ENCODE data around the gene GPR156. TPM values are rescaled to one million over a fixed set of nuclear protein-coding genes. Genes with fewer than 3 reads are reported as not detected.
"Not testable (repeated sequence)": the region's sequence is repeated elsewhere in the genome, so short reads cannot be mapped to it uniquely, and the experiment has no call there.

Gene GPR156
- total RNA-seq, 1 donor from 2014 or later, result 0.69 TPM

DNA sequence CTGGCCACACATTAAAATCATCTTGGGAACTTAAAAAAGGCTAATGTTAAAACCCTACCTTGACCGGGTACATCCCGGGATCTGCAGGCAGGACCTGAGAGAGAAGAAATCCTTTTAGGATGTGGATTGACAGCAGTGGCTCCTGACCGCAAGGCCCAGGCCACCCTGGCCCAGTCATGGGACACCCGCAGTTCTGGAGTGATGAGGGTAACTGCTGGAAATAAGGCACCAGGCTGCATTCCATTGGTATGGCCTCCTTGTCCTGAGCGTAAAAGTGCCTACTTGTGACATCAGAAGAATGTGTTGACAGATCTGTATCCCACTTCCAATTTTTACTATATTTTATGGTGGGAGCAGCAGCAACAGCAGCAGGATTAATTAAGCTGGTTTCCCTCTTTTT, 127.3 kb downstream of the GPR156 start:
- no peak for DNase-seq

DNA sequence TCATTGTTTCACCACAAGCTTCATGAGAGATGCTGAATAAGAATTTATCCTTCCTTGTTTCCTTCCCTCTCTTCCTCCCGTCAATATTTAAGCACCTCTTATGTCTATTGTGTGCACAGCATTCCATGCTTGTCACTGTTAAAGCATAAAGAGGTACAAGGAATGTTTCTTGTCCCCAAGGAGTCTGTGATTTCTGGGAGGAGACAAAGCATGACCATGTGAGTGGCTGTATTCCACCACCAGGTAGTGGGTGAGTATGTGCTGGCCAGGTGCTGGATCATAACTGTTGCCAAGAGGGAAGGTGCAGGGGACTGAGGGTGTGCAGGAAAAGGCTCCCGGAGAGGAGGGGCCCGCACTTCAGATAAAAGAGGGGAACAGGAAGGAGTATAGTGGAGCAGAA, 127.9 kb downstream of the GPR156 start:
- no peak for DNase-seq

DNA sequence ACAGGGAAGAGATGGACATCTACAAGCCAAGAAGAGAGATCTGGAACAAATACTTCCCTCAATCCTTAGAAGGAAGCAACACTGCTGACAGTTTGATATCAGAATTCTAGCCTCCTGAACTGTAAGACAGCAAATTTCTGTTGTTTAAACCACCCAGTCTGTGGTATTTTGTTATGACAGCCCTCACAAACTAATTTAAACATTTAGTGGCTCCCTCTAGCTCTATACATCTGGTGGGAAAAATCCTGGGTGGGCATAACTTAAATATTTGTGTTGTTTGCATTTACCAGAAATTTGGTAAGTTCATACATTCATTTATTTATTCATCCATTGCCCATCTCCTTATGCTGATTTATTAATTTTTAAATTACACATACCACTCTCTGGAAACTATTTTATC, 128.3 kb downstream of the GPR156 start:
- DNase-seq, result no peak

DNA sequence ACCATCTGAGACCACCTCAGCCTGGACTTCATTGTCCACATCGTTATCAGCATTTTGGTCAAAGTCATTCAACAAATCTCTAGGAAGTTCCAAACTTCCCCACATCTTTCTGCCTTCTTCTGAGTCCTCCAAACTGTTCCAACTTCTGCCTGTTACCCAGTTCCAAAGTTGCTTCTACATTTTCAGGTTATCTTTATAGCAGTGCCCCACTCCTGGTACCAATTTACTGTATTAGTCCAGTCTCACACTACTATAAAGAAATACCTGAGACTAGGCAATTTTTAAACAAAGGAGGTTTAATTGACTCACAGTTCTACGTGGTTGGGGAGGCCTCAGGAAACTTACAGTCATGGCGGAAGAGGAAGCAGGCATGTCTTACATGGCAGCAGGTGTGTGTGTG, 129.3 kb downstream of the GPR156 start:
- DNase-seq, result not testable (repeated sequence)

DNA sequence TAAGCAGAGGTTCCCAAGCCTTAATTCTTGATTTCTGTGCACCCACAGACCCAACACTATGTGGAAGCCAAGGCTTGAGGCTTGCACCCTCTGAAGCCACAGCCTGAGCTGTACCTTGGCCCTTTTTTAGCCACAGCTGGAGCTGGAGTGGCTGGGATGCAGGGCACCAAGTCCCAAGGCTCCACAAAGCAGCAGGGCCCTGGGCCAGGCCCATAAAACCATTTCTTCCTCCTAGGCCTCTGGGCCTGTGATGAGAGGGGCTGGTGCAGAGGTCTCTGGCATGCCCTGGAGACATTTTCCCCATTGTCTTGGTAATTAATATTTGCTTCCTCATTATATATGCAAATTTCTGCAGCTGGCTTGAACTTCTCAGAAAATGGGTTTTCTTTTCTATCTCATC, 129.9 kb downstream of the GPR156 start:
- DNase-seq, result no peak

DNA sequence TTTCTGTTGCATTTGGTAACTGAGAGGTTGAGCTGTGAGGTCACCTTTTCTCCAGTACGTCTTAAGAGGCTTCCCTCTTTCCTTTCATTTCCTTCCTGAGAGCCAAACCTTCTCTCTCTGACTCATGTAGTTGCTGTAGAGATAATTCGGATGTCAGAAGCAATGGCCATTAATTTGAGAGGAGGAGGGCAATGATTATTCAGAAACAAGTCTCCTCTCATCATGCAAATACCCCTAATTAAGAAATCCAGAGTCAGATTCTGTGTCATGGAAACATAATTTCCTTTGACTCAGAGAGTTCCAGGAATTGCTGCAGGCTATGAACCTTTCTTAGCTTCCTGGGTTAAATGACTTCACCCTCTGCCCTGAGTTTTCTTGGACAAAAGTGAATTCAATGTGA, 131.7 kb downstream of the GPR156 start:
- DNase-seq, result no peak

DNA sequence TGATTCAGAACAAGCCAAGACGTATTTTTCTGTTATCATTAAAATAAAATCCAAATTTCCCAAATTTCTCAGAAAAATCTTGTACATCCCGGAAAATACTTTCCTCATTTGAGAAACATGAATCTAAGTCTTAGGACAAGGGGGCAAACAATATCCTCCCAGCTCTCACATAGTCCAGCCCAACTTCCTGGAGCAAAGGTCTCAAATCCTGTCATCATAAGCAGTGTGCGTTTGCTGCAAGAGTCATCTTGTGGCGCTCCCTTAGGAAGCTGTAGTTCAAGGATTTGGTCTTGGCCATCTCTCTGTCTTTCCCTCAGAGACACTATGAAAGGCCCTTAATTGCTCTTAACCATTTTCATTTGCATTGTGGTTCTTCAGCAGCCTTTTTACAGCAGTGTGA, 133.2 kb downstream of the GPR156 start:
- no peak for DNase-seq

DNA sequence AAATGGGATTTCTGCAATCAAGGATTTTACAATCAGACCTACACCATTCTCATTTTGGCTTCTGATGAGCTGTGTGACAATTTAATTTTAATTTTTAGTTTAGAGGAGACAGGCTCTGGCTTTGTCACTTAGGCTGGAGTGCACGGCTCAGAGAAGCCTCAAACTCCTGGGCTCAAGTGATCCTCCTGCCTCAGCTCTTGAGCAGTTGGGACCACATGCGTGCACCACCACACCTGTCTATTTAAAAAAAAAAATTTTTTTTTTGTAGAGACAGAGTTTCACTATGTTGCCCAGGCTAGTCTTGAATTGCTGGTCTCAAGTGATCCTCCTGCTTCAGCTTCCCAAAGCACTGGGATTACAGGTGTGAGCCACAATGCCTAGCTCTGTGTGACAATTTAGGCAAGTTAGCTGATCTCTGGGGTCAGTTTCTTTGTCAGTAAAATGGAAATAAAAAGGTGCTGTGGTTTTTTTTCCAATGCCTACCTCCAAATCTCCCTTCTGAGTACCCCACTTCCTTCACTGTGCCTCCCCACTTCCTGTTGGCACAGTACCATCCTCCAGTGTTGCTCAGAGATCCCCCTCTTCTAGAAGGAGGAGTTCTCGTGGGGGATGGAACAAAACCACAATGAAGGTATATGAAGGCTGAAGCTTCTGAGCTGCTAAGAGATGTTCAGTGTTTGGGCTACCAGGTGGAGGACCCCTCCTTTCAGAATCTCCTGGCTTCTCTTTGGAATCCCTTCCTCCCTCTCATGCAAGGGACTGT, 136.7 kb downstream of the GPR156 start:
- DNase-seq, result no peak

DNA sequence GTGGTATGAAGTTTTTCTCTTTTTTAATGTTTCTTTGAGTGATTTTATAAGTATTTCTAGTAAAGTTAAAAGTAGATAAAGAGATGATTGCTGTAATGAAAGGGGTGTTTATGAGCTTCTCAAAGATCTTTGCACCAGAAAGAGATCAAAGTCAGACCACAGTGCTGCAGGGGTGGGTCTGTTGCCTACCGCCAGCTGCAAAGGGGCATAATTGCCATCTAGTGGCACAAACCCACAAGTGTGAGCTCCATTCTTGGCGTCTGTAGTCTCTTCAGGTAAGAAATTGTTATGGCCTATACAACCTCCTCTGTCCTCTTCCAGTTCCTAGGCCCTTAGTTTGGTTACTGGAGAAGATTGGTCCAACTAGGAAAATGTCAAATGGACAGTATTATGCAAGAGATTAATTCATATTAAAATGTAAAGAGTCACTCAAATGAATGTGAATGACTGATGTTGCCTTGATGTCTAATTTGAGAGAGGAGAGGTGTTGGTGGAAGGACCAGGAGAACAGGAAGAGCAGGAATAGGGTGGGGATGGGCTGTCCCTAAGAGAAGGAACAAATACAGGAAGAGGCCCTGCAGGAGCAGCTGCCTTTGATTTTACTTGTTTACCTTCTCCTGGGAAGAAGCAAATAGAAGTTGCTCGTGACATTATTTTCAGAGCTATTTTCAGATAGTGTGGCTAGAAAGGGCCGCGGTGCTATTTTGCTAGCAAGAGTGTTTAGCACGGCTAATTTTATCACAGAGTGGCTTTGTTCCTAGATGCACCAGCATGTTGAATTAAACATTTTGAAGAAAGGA, 137.8 kb downstream of the GPR156 start:
- DNase-seq, result no peak

DNA sequence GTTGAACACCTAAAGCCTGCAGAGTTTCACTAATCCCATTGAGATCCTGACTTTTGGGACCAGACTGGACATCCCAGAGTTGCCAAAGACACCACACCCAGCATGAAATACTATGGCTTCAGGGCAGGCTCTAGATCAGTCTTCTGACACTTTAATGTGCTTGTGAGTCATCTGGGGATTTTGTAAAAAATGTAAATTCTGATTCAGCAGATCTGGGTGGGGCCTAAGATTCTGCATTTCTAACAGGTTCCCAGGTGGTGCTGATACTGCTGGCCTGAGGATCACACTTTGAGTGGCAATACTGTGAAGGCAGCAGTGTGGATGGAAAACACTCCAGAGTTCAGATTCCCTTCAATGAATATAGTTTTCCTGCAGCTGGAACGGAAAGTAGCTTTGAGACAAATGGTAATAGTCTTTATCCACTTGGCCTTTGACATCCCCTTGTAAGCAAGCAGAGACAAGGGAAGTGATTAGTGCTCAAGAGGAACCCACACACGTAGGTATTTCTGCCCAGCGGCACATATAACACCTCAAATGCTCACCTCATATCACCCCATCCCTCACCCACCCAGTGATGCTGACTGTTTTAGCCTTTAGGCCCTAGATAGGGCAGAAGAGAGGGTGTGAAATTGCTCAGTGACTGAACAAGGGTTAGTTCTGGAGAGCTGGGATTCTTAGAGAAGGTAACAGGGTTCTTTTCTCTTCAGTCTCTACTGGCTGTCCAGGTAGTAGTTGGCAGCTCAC, 139.3 kb downstream of the GPR156 start:
- DNase-seq, result no peak

DNA sequence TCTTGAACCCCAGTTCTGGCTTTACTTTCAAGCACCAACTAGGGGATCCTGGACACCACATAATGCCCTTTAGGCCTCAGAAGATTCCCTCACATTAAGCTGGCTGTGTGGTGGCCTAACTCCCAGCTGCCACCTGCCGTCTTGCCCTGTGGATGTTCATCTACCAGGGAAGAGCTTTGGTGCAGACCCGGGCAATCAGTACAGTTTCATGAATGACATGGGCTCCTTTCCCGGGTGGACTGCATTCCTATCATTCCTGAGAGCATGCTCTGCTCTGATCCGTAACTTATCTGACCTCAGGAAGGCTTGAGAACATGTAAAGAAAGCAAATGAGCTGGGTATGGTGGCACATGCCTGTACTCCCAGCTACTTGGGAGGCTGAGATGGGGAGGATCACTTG, 140.8 kb downstream of the GPR156 start:
- DNase-seq, result no peak

DNA sequence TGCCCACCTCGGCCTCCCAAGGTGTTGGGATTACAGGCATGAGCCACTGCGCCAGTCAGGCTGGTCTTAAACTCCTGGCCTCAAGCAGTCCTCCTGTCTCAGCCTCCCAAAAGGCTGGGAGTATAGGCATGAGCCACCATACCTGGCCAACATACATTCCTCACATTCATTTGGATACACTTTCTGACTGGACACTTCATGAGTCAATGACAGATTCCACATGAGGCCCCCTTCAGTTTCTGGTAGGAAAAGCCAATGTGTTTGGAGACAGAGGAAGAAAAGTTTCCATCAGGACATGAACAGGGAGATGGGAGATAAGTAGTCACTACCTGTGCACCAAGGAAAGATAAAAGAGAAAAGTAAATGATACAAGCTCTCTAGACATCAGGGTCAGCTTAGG, 141.3 kb downstream of the GPR156 start:
- DNase-seq, result no peak

DNA sequence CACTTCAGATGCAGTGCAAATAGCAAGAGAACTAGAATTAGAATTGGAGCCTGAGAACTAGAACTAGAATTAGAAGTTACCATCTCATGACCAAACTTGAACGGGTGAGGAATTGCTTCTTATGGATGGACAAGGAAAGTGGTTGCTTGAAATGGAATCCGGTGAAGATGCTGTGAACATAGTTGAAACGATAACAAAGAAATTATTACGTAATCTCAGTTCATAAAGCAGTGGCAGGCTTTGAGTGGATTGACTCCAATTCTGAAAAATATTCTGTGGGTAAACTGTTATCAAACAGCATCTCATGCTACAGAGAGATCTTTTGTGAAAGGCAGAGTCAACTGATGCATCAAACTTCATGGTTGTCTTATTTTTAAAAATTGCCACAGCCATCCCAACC, 142.8 kb downstream of the GPR156 start:
- no peak for DNase-seq

DNA sequence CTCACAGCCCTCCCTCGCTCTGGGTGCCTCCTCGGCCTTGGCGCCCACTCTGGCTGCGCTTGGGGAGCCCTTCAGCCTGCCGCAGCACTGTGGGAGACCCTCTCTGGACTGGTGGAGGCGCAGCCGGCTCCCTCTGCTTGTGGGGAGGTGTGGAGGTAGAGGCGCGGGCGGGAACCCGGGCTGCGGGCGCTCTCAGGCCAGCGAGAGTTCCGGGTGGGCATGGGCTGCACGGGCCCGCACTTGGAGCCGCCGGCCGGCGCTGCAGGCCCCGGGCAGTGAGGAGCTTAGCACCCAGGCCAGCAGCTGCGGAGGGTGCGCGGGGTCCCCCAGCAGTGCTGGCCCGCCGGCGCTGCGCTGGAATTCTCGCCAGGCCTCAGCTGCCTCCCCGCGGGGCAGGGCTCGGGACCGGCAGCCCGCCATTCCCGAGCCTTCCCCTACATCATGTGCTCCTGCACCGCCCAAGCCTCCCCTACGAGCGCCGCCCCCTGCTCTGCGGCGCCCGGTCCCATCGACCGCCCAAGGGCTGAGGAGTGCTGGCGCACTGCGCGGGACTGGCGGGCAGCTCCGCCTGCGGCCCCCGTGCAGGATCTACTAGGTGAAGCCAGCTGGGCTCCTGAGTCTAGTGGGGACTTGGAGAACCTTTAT, 144.8 kb downstream of the GPR156 start:
- DNase-seq, result no peak

DNA sequence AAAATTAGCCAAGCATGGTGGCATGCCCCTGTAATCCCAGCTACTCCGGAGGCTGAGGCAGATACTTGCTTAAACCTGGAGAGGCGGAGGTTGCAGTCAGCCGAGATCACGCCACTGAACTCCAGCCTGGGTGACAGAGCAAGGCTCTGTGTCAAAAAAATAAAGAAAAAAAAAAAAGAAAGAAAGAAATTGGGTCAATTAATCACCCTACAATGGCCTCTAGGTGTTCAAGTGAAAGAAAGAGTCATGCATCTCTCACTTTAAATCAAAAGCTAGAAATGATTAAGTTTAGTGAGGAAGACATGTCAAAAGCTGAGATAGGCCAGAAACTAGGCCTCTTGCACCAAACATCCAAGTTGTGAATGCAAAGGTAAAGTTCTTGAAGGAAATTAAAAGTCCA, 145.9 kb downstream of the GPR156 start:
- DNase-seq, result no peak

DNA sequence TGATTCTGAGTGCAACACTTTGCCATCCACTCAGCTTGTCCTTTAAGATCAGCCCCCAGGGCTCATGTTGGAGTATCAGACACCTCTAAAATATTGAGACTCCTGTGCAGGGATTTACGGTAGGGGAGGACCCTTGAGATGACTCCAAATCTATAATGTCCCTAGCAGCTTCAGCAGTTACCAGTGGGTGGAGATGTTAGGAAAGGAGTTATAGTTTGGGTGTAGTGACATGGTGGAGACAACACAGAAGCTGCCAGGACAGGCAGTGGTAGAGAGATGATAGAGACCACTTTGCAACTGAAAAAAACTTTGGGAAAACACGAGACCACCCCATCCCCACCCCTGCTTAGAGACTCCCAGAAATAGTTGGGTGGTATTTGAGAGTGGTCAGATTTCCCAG, 147.5 kb downstream of the GPR156 start:
- DNase-seq, result no peak

DNA sequence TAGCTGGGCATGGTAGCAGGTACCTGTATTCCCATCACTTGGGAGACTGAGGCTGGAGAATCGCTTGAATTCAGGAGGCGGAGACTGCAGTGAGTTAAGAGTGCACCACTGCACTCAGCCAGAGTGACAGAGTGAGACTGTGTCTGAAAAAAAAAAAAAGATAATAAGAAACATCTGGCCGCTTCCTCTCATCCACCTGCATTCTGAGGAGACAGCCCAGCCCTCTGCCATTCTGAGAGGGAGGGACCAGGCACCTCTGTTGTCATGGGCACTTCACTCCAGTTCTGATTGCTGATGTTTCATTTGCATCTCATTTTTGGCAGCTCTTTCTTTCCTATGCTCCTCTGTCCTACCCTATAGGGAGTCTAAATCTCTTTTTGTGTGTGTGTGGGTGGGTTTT, 154.4 kb downstream of the GPR156 start:
- no peak for DNase-seq

DNA sequence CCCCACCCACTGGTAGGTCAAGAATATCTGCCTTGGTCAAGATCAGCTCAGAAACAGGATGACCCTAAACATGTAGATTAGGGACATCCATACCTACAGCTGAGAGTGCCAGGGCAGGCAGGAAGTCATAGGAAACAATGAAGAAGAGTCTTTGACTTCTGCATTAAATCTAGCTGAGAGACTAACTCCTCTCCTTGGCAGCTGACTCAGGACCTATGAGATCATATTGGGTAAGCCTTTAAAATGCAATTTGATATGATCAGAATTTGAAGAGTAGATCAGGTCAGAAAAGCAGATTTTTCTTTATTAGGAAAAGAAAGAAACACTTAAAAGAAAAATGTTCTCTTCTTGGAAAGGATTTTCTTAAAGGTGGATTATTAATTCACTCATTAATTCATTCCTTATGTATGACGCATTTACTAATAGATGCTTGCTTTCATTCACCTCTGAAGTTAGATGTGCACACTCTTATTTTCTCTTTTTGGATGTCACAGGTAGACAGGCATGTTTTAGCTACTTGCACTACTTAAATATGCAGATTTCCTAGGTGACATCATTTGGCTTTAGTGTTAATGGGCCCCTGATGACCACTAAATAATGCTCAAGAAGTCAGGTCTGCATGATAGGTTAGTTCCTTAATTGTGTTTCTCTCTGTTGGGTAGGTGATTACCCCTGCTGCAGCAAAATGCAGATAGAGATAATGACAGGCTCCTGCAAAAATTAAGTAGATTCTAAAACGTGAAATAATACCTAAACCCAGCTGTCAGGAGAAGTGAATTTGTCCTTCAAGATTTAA, 155.1 kb downstream of the GPR156 start:
- no peak for DNase-seq

DNA sequence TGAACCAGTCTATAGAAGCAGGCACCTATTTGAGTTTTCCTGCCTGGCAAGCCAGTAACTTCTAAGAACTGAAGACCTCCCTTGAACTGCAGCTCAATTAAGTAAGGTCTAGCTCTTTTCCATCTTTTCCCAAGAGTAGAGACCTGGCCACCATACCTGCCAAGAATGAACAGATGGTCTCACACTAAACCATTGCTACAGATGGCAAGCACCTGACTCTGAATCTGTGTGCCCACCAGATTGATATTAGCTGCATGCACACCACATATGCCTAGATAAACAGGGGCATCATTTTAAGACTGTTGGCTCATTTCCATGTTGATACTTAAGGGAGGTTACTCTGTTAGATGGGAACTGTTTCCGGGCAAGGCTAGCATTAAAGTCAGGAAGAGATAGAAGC, 156.0 kb downstream of the GPR156 start:
- DNase-seq, result no peak

DNA sequence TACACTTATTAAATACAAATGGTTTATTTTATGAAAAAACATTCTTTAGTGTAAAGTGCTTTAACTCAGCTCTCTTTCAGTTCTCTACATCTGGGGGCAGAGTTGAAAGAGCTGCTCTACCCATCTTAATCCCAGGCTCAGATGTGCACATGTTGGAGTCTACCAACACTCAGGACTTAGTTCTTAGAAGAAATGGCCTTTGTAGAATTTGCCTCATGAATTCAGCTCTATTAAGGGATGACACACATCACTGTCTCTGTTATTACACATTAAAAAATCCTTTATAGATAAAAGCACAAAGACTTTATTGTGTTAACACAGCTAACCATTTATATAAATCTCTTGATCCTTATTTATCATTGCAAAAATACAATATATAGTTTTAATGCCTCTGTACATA, 159.0 kb downstream of the GPR156 start:
- no peak for DNase-seq

DNA sequence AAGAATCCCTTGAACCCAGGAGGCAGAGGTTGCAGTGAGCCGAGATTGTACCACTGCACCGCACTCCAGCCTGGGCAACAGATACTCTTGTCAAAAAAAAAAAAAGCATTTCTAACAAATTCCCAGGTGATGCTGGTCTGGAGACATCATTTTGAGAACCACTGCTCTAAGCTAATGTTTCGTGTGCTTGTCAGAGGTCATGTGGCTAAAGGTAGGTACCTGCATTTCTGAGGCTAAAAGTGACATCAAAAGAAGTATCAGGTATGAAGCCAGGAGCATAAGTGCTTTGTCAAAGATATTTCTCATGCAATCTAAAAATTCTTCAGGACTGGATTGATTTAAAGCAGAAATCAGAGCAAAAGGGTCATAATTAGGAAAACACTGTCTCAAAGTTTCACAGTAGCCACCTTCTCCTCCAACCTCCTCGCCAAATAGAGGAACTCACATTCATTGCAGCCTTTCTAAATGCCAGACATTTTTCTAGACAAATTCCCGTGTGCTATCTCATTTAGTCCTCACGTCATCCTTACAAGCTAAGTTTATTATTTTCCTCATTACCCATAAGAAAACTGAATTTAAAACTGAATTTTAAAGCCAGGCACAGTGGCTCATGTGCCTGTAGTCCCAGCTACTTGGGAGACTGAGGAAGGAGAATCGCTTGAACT, 165.0 kb downstream of the GPR156 start:
- no peak for DNase-seq

All from skin of body (tissue), 2 donors.